H1 (cell line): Measurements from ENCODE around the gene LRRTM4.

ENCODE experiments used
- POLR2A ChIP-seq, 2 experiments: IDR thresholded peaks; 1 replicate in 1 of 2; 2 replicates in 1 of 2; pipeline ENCODE4 v1.6.1; 2011; ENCODE audit warnings: low read depth in 2 of 2, low read length in 2 of 2, mild to moderate bottlenecking in 2 of 2; ENCODE audit errors: control extremely low read depth in 1 of 2
- SUZ12 ChIP-seq: fragments of 200-600 bp; sonication (generic); IDR thresholded peaks from 2 replicates; pipeline ENCODE4 v1.6.1; 2012; ENCODE audit warnings: mild to moderate bottlenecking, inconsistent platforms, low read length, moderate library complexity, mixed read lengths

- TF ChIP-seq SUZ12 (no peak), POLR2A (IDR thresholded peaks at IDR 0.05; ENCODE audit: control extremely low read depth in 1 of 2, low read depth in 2 of 2, low read length in 2 of 2) (no peak)
Measured at GRCh38 chr2:77325395-77325794, 196.8 kb downstream of the LRRTM4 start.
